ENCODE measurements around the gene HM13. TPM values are rescaled to one million over a fixed set of nuclear protein-coding genes. Genes with fewer than 3 reads are reported as not detected.

HM13 gene
- total and polyA plus RNA-seq, 2 donors (not counting 3 experiments of a cell fraction or from before 2014, with no cell fraction given): 211 to 218 TPM

- no peak for FAIRE-seq
- ChIA-PET CTCF (interaction anchor here (2.3 to 30.9 kb wide), 2 partner anchors 9 to 42 kb away, joined by 18 to 1817 read pairs; partner anchors contain the start of gene ID1), POLR2A (interaction anchor here (0.5 to 3.9 kb wide), 3 partner anchors 11 to 46 kb away, joined by 7 to 29 read pairs (median 7); no protein-coding TSS in a partner anchor)
- intact Hi-C loops (cut with micrococcal nuclease): no loop called here
- Histone ChIP-seq H3K27me3 (ENCODE audit: control insufficient read depth in 2 of 2, insufficient read depth in 2 of 2, low read length in 2 of 2) (no peaks in the 10 kb centered on the region), H3K36me3 (ENCODE audit: control insufficient read depth in 2 of 2, extremely low read depth in 1 of 2, insufficient read depth in 2 of 2, low read length in 2 of 2) (peaks cover 11 to 17% of the 10 kb centered on the region in 2 experiments), H3K9me3 (replicated peaks; ENCODE audit: control insufficient read depth, insufficient read depth, low read length) (no peaks in the 10 kb centered on the region), H3K4me2 (ENCODE audit: insufficient read depth, low read length) (no peak overlapping the region), H3K27ac (ENCODE audit: insufficient read depth, low read depth, low read length) (no peak overlapping the region), H3K9ac (replicated peaks; ENCODE audit: extremely low read depth, insufficient read depth, low read length) (no peak overlapping the region), H2AFZ (ENCODE audit: low read depth, low read length) (no peak overlapping the region), H3K4me1 (ENCODE audit: control insufficient read depth, extremely low read depth, insufficient read depth, low read length) (peaks cover 45% of the 10 kb centered on the region), H4K20me1 (replicated peaks; ENCODE audit: control insufficient read depth, extremely low read depth, insufficient read depth, low read length) (no peaks in the 10 kb centered on the region), H3K4me3 (replicated peaks in 1 of 3; ENCODE audit: insufficient read depth in 1 of 3, low read depth in 1 of 3, low read length in 3 of 3) (no peak overlapping the region), H3K79me2 (ENCODE audit: control insufficient read depth, insufficient read depth, low read length) (no peaks in the 10 kb centered on the region), H3K9me1 (replicated peaks; ENCODE audit: control insufficient read depth, extremely low read depth, insufficient read depth, low read length) (no peaks in the 10 kb centered on the region)
- no peak for DNase-seq (ENCODE audit: low read depth, low spot score)
- dilution Hi-C loops (cut with MboI; ENCODE audit: extremely low pct_ligation_motif_present, low sequenced_read_pairs): no loop called here
- BruUV-seq (replicated peaks): no TSS peak
- TF ChIP-seq, protein P1, sequence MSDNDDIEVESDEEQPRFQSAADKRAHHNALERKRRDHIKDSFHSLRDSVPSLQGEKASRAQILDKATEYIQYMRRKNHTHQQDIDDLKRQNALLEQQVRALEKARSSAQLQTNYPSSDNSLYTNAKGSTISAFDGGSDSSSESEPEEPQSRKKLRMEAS (IDR thresholded peaks at IDR 0.05; ENCODE audit: insufficient read depth, insufficient read length): no peak
- TF ChIP-seq EZH2 (IDR thresholded peaks at IDR 0.05; ENCODE audit: borderline replicate concordance, low read depth, low read length, severe bottlenecking) (no peak), GATA2 (IDR thresholded peaks at IDR 0.05; ENCODE audit: insufficient read depth, insufficient read length, low read depth, low read length) (no peak), MYC (IDR thresholded peaks at IDR 0.05; ENCODE audit: low read depth, low read length) (no peak), POLR2A (IDR thresholded peaks at IDR 0.05; ENCODE audit: low read depth, low read length) (no peak), JUN (IDR thresholded peaks at IDR 0.05; ENCODE audit: borderline replicate concordance, insufficient read depth, insufficient read length, low read depth) (no peak), POLR2AphosphoS5 (IDR thresholded peaks at IDR 0.05; ENCODE audit: insufficient read depth, low read depth, low read length) (no peak), FOS (IDR thresholded peaks at IDR 0.05; ENCODE audit: borderline replicate concordance, insufficient read depth, low read length) (no peak), CTCF (IDR thresholded peaks at IDR 0.05; ENCODE audit: extremely low read depth in 1 of 2, insufficient read depth in 1 of 2, low read depth in 1 of 2, low read length in 2 of 2) (no peak)
Measured at GRCh38 chr20:31566319-31566657, 52.0 kb downstream of the HM13 start.

Data from endothelial cell of umbilical vein (primary cell).